IPS-18c (cell line): Measurements from ENCODE around the gene CCL19.
A peak's percentile ranks its signal among the peaks of the same experiment; 100 is the strongest.

ENCODE experiments used
- H3K4me3 ChIP-seq: 2 replicates; pipeline ENCODE4 v1.7.0; 2013; ENCODE audit warnings: low read depth, mild to moderate bottlenecking, low read length, moderate library complexity; ENCODE audit not compliant: insufficient read depth
- H3K9me3 ChIP-seq: one replicate; pipeline ENCODE4 v1.6.1; 2013; ENCODE audit warnings: mild to moderate bottlenecking, low read length, moderate library complexity; ENCODE audit not compliant: control insufficient read depth, insufficient read depth

Gene CCL19

GRCh38 chr9:34707130-34707529 lies 16.1 kb upstream of the CCL19 start:
- H3K9me3 ChIP-seq, result no peaks in the 10 kb centered on the region
- H3K4me3 ChIP-seq, result no peak overlapping the region

- no peaks in the 10 kb centered on the region for H3K9me3 ChIP-seq
- H3K4me3 ChIP-seq, result peak overlapping the region; percentile 66
Observed at GRCh38 chr9:34701769-34702736, 11.0 kb upstream of the CCL19 start.

GRCh38 chr9:34701023-34701768 lies 10.1 kb upstream of the CCL19 start:
- Histone ChIP-seq H3K4me3 (peak overlapping the region; percentile 66), H3K9me3 (no peaks in the 10 kb centered on the region)

- H3K9me3 ChIP-seq, result peaks cover 4% of the 10 kb centered on the region
- no peak overlapping the region for H3K4me3 ChIP-seq
Observed at GRCh38 chr9:34694811-34695210, 3.7 kb upstream of the CCL19 start.

GRCh38 chr9:34693560-34693959 lies 2.5 kb upstream of the CCL19 start:
- H3K9me3 ChIP-seq, result peaks cover 4% of the 10 kb centered on the region
- H3K4me3 ChIP-seq, result no peak overlapping the region

- peaks cover 4% of the 10 kb centered on the region for H3K9me3 ChIP-seq
- no peak overlapping the region for H3K4me3 ChIP-seq
Observed at GRCh38 chr9:34691936-34692315, 850 bp upstream of the CCL19 start.

- H3K9me3 ChIP-seq, result peaks cover 2% of the 10 kb centered on the region
- no peak overlapping the region for H3K4me3 ChIP-seq
Observed at GRCh38 chr9:34689512-34689911, 1.6 kb downstream of the CCL19 start.

- H3K9me3 ChIP-seq, result peaks cover 2% of the 10 kb centered on the region
- H3K4me3 ChIP-seq, result no peak overlapping the region
Observed at GRCh38 chr9:34689116-34689470, 2.0 kb downstream of the CCL19 start.

GRCh38 chr9:34688329-34689115 lies 2.6 kb downstream of the CCL19 start:
- no peak overlapping the region for H3K4me3 ChIP-seq

GRCh38 chr9:34687276-34688030 lies 3.6 kb downstream of the CCL19 start:
- Histone ChIP-seq H3K9me3 (peaks cover 2% of the 10 kb centered on the region), H3K4me3 (no peak overlapping the region)

More at GRCh38 chr9:34688329-34689115, 2.6 kb downstream of the CCL19 start:
- peaks cover 2% of the 10 kb centered on the region for H3K9me3 ChIP-seq

GRCh38 chr9:34686732-34687131 lies 4.3 kb downstream of the CCL19 start:
- no peak overlapping the region for H3K4me3 ChIP-seq
- H3K9me3 ChIP-seq, result peaks cover 2% of the 10 kb centered on the region

- peaks cover 2% of the 10 kb centered on the region for H3K9me3 ChIP-seq
- H3K4me3 ChIP-seq, result no peak overlapping the region
Observed at GRCh38 chr9:34686231-34686630, 4.8 kb downstream of the CCL19 start.

GRCh38 chr9:34685591-34685990 lies 5.5 kb downstream of the CCL19 start:
- Histone ChIP-seq H3K9me3 (peaks cover 2% of the 10 kb centered on the region), H3K4me3 (no peak overlapping the region)

- Histone ChIP-seq H3K4me3 (no peak overlapping the region), H3K9me3 (peaks cover under 1% of the 10 kb centered on the region)
Observed at GRCh38 chr9:34684816-34685215, 6.3 kb downstream of the CCL19 start.

GRCh38 chr9:34684145-34684544 lies 6.9 kb downstream of the CCL19 start:
- Histone ChIP-seq H3K4me3 (no peak overlapping the region), H3K9me3 (no peaks in the 10 kb centered on the region)

- Histone ChIP-seq H3K4me3 (no peak overlapping the region), H3K9me3 (no peaks in the 10 kb centered on the region)
Observed at GRCh38 chr9:34675869-34676268, 15.2 kb downstream of the CCL19 start.
